HG02623 (cell line): ENCODE measurements around the gene ARAP2.

Experiments
- ATAC-seq: cut with Tn5 transposase; IDR thresholded peaks from one replicate; pipeline ENCODE4 v1.9.1; 2021; ENCODE audit warnings: moderate library complexity; ENCODE audit not compliant: unreplicated experiment

ARAP2 gene

GRCh38 chr4:36137336-36137735 lies 107.0 kb downstream of the ARAP2 start:
- no peak for ATAC-seq

GRCh38 chr4:36133658-36134057 lies 110.7 kb downstream of the ARAP2 start:
- ATAC-seq, result no peak

DNA sequence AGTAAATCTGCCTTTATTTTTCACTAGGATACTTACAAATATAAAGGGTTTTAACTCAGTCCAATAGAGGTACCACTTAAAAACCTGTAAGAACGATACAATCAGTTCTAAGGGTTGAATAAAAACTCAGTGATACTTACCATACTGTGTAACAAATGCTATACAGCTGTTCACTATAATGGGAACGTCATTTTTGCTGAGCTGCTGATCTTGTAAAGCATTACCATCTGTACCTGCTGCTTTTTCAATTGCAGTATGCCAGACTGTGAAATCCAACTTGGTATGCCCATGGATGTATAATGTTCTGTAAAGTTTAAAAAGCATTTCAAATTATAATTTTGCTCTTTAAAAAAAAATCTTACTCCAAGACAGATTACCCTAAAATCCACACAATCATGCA lies 111.2 kb downstream of the ARAP2 start:
- no peak for ATAC-seq

DNA sequence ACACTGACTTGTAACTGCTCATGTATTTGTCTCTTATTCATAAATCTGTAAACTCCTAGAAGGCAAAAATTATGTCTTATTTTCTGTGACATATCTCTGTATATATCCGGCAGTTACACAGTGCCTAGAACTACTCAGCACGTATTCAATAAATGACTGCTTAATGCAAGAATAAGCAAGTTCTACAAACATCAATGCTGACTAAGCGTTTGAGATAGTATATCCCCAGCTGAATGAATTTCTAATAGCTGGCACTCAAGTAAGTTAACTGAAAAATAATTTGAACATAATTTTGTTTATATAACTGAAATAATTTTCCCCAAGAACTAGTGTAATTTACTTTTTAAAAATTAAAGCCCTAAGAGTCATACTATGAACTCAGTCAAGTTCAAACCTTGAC lies 113.7 kb downstream of the ARAP2 start:
- no peak for ATAC-seq

- ATAC-seq, result no peak
Observed at GRCh38 chr4:36128689-36129088, 115.6 kb downstream of the ARAP2 start.

DNA sequence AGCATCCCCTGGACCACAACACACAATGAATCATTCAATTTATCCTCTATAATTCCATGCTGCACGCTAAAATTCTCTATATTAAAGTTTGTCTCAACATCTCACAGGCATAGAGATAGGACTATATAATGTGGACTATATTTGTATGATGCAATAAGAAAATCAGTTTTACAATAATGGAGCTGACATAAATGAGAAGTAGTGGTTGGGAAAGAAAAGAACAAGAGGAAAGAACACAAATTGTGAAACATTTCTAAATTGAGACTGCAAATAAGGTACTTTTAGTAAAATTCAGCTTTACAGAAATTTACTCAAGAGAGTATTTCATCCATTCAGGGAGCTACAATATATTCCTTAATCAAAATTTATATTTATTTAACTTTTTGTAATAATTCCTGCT lies 120.4 kb downstream of the ARAP2 start:
- no peak for ATAC-seq

- no peak for ATAC-seq
Observed at GRCh38 chr4:36115312-36115711, 129.0 kb downstream of the ARAP2 start.

- no peak for ATAC-seq
Observed at GRCh38 chr4:36111172-36111571, 133.1 kb downstream of the ARAP2 start.

GRCh38 chr4:36099509-36099908 lies 144.8 kb downstream of the ARAP2 start:
- ATAC-seq, result no peak

DNA sequence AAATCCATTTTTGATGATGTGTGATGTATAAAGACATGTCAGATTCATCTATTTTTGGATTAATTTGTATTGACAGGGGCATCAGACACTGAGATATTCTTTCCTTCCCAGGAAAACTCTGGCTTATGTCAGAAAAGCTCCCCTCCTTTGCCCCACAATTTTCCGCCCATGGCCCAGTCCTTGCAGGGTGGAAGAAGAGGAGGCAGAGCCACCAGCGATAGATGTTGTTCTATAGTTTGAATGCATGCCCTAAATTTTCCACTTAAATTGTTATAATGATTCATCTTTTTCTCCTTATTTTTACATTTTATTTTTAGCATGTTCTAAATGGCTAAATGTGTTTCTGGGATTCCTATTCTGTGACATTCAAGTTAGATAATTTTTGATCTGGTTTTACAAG lies 149.3 kb downstream of the ARAP2 start:
- no peak for ATAC-seq

GRCh38 chr4:36091997-36092396 lies 152.3 kb downstream of the ARAP2 start:
- no peak for ATAC-seq

GRCh38 chr4:36088542-36088941 lies 155.8 kb downstream of the ARAP2 start:
- no peak for ATAC-seq

DNA sequence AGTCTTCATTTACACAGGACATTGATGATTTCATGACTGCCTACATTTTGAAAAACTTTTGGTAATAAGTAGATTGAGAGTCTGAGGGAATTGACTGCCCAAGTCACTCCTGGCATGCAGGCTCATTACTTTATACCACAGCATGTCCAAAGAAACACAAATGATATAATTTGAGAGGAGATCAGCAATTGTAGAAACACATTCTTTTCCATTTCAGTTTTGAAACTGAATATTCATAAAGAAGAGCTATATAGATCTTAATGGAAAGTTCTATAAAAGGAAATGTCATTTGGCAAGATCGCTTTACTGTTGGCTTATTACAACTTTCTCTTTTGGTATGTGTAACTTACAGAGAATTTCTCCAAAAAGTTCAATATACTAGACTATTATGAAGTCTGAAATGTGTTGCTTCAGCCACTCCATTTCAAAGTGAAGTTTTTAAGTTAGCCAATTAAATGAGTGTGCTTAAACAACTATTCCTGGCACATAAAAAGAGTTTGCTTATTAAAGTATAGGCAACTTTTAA lies 158.0 kb downstream of the ARAP2 start:
- ATAC-seq, result no peak

DNA sequence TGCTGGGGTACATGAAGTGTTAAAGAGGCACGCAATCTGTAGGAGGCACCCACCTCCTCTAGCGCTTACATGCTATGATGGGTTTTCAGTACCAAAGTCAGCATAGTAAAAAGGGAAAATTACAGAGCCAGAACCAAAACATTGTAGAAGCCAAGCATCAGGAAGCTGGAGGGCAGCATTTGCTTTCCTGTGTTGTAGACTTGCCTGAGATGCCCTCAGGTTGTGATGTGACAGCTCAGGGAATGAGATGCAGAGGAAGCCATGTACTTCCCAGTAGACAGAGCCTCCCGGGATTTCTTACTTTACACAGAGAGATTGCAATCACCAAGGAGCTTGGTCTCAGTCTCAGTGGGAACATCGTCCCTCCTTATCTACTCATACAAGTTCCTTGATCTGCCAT lies 161.5 kb downstream of the ARAP2 start:
- no peak for ATAC-seq

GRCh38 chr4:36081185-36081584 lies 163.1 kb downstream of the ARAP2 start:
- peak; percentile 98 for ATAC-seq

DNA sequence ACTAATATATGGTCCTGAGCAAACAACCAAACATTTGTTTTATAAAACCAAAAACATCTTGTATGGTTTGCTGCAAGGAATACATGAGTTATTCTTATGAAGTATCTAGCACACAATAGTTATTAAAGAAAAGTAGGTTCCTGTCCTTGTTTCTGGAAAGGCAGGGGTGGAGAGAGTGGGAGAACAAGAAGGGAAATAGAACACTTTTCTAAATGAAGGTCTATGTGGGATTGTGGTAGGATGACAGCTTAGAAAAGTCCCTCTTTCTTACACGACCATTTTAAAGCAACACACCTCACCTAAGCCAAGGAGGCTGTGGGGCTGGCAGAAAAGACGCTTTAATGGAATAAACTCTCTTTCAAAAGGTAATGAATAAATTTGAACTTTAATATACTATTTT lies 164.6 kb downstream of the ARAP2 start:
- ATAC-seq, result no peak

DNA sequence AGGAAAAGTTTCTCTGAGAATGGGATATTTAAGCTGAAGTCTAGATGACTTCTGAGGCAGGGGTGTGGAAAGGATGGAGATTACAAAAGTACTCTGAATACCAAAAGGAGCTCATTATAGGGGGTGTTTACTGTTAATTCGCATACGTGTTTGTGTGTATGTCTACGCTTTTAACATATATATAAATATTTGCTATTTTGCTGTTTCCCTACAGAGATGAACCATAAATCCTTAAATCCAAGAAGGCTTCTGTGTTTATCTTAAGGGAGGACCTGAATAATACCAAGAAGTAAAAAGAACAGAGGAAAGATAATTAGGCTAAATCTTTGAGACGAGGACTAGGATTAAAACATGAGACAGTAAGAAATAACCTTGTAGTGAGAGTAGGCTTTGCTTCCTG lies 166.0 kb downstream of the ARAP2 start:
- no peak for ATAC-seq

DNA sequence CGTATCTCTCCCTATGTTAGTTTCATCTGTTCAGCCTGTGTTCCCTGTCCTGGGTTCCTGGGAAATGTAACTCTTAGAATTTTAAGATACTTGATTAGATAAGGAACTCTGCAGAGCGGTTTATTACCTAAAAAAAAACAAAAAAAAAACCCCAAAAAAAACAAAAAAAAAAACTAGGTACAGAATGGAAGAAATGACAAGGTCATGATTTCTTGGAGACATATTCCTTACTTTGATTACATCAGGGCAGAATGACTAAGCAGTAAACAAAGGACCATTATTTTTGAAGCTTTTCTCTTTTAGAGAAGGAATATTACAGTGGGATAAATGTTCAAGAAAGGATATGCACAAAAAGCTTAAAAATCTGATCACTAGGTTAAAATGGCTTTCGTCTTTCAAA lies 171.8 kb downstream of the ARAP2 start:
- no peak for ATAC-seq

DNA sequence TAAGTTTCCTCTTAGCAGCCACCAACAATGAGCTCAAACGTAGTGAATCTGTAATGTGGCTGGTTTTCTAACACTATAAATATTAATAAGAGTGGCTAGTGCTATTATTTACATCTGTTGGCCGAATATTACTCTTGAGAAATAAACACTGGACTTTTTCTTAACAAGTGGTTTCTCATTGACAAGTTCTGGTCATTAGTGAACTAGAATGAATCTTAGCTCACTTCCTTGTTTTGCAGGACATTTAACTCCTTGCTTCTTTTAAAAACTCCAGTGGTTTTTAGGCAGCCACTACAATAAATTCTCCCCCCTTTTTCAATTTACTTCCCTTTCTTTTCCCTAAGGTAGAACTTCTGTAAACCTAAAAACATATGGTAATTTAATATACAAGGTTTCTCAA lies 177.2 kb downstream of the ARAP2 start:
- ATAC-seq, result no peak

DNA sequence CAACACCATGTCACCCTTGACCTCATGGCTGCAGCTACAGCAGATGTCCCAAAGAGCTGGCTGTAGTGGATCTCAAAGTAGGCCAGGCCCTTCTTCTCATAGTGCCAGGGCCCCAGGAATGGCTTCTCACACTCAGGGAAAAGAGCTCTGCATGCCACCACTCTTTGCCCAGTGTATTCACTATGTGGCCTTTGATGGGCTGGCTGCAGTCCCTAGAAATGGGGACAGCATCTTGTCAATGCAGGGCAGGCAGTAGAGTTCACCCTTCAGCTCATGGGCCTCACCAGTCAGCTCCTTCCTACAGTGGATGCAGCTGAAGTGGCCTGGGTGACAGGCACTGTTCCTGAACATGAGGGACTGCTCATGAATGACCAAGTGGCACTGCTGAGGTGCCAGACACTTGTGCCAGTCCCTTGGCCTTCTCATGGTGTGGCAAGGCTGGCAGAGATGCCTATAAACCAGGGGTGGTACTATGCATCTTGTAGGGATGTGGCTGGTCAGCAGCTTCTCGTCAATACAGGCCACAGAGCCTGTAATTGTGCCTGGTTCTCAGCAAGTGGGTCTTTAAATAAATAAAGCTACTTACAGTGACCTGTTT lies 178.9 kb downstream of the ARAP2 start:
- ATAC-seq, result no peak

DNA sequence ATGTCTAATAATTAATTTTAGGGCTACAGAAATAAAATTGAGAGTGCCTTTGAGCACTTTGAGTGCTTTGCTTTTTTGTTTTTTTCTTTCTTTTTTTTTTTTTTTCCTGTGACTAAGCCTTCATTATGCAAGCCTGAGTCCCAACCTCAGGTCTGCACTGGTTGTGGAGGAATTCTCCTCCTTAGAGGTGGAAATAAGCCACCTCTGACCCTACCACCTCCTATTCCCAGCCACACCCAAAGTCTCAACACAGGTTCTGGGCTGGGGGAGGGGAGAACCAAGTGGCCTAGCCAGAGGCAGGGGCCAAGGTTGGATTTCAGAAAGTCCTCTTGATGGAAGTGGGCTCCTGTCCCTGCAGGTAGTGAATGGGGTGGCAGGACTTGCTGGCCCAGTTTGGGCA lies 180.2 kb downstream of the ARAP2 start:
- no peak for ATAC-seq

GRCh38 chr4:36056136-36056535 lies 188.2 kb downstream of the ARAP2 start:
- no peak for ATAC-seq

- no peak for ATAC-seq
Observed at GRCh38 chr4:36054694-36055422, 189.5 kb downstream of the ARAP2 start.
